ENCODE data around the gene CCDC141.

Gene CCDC141

DNA sequence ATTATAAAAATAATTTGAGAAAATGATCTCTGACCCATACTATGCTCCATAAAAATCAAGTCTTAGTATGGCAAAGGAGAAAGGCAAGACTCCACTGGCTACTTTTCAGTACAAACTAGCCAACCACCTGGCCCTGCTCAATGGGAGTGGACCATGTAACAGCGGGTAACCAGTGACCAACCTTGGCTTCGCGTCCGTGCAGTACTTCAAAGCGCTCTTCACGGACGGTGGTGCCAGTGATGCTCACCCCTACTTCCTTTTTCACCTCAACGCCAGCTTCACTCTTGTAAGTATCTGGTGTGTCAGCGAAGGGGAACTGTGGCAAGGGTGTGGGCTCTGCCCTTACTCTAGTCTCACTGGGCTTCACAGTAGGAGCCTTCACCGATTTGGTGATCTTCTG lies 266.0 kb downstream of the CCDC141 start:
- TF ChIP-seq FOXP2 (optimal IDR thresholded peaks at IDR 0.05; ENCODE audit: borderline replicate concordance, extremely low read depth, extremely low read length, insufficient read depth) (no peak), SIN3A (IDR thresholded peaks at IDR 0.05; ENCODE audit: borderline replicate concordance, insufficient read depth, low read length) (no peak), TAF1 (IDR thresholded peaks at IDR 0.05; ENCODE audit: borderline replicate concordance, insufficient read depth, low read length) (no peak), POLR2AphosphoS5 (IDR thresholded peaks at IDR 0.05; ENCODE audit: low read depth, low read length) (no peak)
- TF ChIP-seq, protein P1, sequence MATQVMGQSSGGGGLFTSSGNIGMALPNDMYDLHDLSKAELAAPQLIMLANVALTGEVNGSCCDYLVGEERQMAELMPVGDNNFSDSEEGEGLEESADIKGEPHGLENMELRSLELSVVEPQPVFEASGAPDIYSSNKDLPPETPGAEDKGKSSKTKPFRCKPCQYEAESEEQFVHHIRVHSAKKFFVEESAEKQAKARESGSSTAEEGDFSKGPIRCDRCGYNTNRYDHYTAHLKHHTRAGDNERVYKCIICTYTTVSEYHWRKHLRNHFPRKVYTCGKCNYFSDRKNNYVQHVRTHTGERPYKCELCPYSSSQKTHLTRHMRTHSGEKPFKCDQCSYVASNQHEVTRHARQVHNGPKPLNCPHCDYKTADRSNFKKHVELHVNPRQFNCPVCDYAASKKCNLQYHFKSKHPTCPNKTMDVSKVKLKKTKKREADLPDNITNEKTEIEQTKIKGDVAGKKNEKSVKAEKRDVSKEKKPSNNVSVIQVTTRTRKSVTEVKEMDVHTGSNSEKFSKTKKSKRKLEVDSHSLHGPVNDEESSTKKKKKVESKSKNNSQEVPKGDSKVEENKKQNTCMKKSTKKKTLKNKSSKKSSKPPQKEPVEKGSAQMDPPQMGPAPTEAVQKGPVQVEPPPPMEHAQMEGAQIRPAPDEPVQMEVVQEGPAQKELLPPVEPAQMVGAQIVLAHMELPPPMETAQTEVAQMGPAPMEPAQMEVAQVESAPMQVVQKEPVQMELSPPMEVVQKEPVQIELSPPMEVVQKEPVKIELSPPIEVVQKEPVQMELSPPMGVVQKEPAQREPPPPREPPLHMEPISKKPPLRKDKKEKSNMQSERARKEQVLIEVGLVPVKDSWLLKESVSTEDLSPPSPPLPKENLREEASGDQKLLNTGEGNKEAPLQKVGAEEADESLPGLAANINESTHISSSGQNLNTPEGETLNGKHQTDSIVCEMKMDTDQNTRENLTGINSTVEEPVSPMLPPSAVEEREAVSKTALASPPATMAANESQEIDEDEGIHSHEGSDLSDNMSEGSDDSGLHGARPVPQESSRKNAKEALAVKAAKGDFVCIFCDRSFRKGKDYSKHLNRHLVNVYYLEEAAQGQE (IDR thresholded peaks at IDR 0.05; ENCODE audit: insufficient read depth in 1 of 2, low read depth in 2 of 2, low read length in 2 of 2), result no peak

DNA sequence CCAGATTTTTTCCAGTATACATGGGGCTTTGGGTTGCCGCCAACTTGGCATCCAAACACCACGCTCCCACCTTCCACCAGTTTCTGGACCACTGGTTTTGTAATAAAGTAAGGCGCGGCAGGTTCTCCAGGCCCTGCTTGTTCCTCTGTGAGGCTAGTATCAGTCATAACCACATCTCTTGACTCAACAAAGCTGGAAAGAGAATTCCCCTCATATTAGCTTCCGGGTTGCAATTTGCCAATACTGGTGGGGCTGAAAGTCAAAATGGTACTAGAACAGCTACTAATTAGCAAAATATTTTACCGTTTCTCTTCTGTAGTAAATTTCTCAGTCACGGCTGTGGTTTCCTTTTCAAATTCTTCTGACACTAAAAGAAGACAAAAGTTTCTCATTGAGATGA lies 267.7 kb downstream of the CCDC141 start:
- no peak for TF ChIP-seq FOXP2 (optimal IDR thresholded peaks at IDR 0.05; ENCODE audit: borderline replicate concordance, extremely low read depth, extremely low read length, insufficient read depth)
- TF ChIP-seq POLR2AphosphoS5 (IDR thresholded peaks at IDR 0.05; ENCODE audit: low read depth, low read length), result no peak
- TF ChIP-seq SIN3A (IDR thresholded peaks at IDR 0.05; ENCODE audit: borderline replicate concordance, insufficient read depth, low read length), result no peak
- no peak for TF ChIP-seq TAF1 (IDR thresholded peaks at IDR 0.05; ENCODE audit: borderline replicate concordance, insufficient read depth, low read length)
- TF ChIP-seq, protein P1 (IDR thresholded peaks at IDR 0.05; ENCODE audit: insufficient read depth in 1 of 2, low read depth in 2 of 2, low read length in 2 of 2), result no peak
